ENCODE results near the gene CCNY.
"Not testable (repeated sequence)": the region's sequence is repeated elsewhere in the genome, so short reads cannot be mapped to it uniquely, and the experiment has no call there.

CCNY gene

DNA sequence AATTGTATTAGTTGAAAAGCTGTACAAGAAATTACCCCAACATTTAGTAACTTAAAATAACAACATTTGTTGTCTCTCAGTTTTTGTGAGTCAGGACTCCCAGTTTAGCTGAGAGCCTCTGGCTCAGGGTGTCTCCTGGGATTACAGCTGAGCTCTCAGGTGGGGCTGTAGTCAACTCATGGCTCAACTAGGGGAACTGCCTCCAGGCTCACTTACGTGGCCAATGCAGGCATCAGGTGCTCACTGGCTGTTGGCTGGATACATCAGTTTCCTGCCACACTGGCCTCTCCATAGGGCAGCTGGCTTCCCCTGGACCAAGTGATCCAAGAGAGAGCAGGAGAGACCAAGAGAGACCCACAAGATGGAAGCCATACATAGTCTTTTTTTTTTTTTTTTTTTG is 17.5 kb downstream of the CCNY start:
- H3K36me3 ChIP-seq (ENCODE audit: control insufficient read depth, insufficient read depth, low read length) = no peaks in the 10 kb centered on the region
- H3K27ac ChIP-seq (ENCODE audit: insufficient read depth, low read depth, low read length, poor library complexity, severe bottlenecking) = no peak overlapping the region
- peaks cover 3% of the 10 kb centered on the region for H3K4me1 ChIP-seq (ENCODE audit: control insufficient read depth, insufficient read depth, low read length)
- H3K4me3 ChIP-seq (ENCODE audit: insufficient read depth, low read depth, low read length) = no peak overlapping the region
- 91 to 98% methylated on average over 1 of the region's 1 CpG for WGBS, 2 experiments
- no peaks in the 10 kb centered on the region for H3K27me3 ChIP-seq (ENCODE audit: control insufficient read depth, insufficient read depth, low read length, poor library complexity, severe bottlenecking)
- H3K9me3 ChIP-seq (ENCODE audit: control insufficient read depth, low read length) = no peaks in the 10 kb centered on the region

GRCh38 chr10:35354257-35354656 is 17.9 kb downstream of the CCNY start:
- not testable (repeated sequence) for H3K4me3 ChIP-seq (ENCODE audit: insufficient read depth, low read depth, low read length); H3K27me3 ChIP-seq (ENCODE audit: control insufficient read depth, insufficient read depth, low read length, poor library complexity, severe bottlenecking); H3K36me3 ChIP-seq (ENCODE audit: control insufficient read depth, insufficient read depth, low read length); H3K9me3 ChIP-seq (ENCODE audit: control insufficient read depth, low read length); H3K4me1 ChIP-seq (ENCODE audit: control insufficient read depth, insufficient read depth, low read length); H3K27ac ChIP-seq (ENCODE audit: insufficient read depth, low read depth, low read length, poor library complexity, severe bottlenecking)
- WGBS, 2 experiments = 93 to 94% methylated on average over 9 of the region's 9 CpGs

- Histone ChIP-seq H3K9me3 (ENCODE audit: control insufficient read depth, low read length) (no peaks in the 10 kb centered on the region), H3K36me3 (ENCODE audit: control insufficient read depth, insufficient read depth, low read length) (no peaks in the 10 kb centered on the region), H3K27ac (ENCODE audit: insufficient read depth, low read depth, low read length, poor library complexity, severe bottlenecking) (no peak overlapping the region), H3K4me1 (ENCODE audit: control insufficient read depth, insufficient read depth, low read length) (no peaks in the 10 kb centered on the region), H3K4me3 (ENCODE audit: insufficient read depth, low read depth, low read length) (no peak overlapping the region), H3K27me3 (ENCODE audit: control insufficient read depth, insufficient read depth, low read length, poor library complexity, severe bottlenecking) (no peaks in the 10 kb centered on the region)
- 84 to 89% methylated on average over 8 to 9 of the region's 9 CpGs for WGBS, 2 experiments
Measured at GRCh38 chr10:35355971-35356724, 19.8 kb downstream of the CCNY start.

GRCh38 chr10:35356725-35357092 is 20.4 kb downstream of the CCNY start:
- Histone ChIP-seq H3K27ac (ENCODE audit: insufficient read depth, low read depth, low read length, poor library complexity, severe bottlenecking) (no peak overlapping the region), H3K9me3 (ENCODE audit: control insufficient read depth, low read length) (no peaks in the 10 kb centered on the region), H3K36me3 (ENCODE audit: control insufficient read depth, insufficient read depth, low read length) (no peaks in the 10 kb centered on the region), H3K4me1 (ENCODE audit: control insufficient read depth, insufficient read depth, low read length) (no peaks in the 10 kb centered on the region), H3K27me3 (ENCODE audit: control insufficient read depth, insufficient read depth, low read length, poor library complexity, severe bottlenecking) (no peaks in the 10 kb centered on the region), H3K4me3 (ENCODE audit: insufficient read depth, low read depth, low read length) (no peak overlapping the region)
- 82 to 87% methylated on average over 2 of the region's 2 CpGs for WGBS, 2 experiments

- Histone ChIP-seq H3K27ac (ENCODE audit: insufficient read depth, low read depth, low read length, poor library complexity, severe bottlenecking) (no peak overlapping the region), H3K9me3 (ENCODE audit: control insufficient read depth, low read length) (no peaks in the 10 kb centered on the region), H3K27me3 (ENCODE audit: control insufficient read depth, insufficient read depth, low read length, poor library complexity, severe bottlenecking) (no peaks in the 10 kb centered on the region), H3K4me3 (ENCODE audit: insufficient read depth, low read depth, low read length) (no peak overlapping the region), H3K36me3 (ENCODE audit: control insufficient read depth, insufficient read depth, low read length) (no peaks in the 10 kb centered on the region), H3K4me1 (ENCODE audit: control insufficient read depth, insufficient read depth, low read length) (no peaks in the 10 kb centered on the region)
- 84 to 88% methylated on average over 2 of the region's 2 CpGs for WGBS, 2 experiments
Measured at GRCh38 chr10:35359056-35359455, 22.7 kb downstream of the CCNY start.

- Histone ChIP-seq H3K36me3 (ENCODE audit: control insufficient read depth, insufficient read depth, low read length) (no peaks in the 10 kb centered on the region), H3K4me1 (ENCODE audit: control insufficient read depth, insufficient read depth, low read length) (no peaks in the 10 kb centered on the region), H3K27ac (ENCODE audit: insufficient read depth, low read depth, low read length, poor library complexity, severe bottlenecking) (no peak overlapping the region), H3K9me3 (ENCODE audit: control insufficient read depth, low read length) (no peaks in the 10 kb centered on the region), H3K4me3 (ENCODE audit: insufficient read depth, low read depth, low read length) (no peak overlapping the region), H3K27me3 (ENCODE audit: control insufficient read depth, insufficient read depth, low read length, poor library complexity, severe bottlenecking) (no peaks in the 10 kb centered on the region)
- 96 to 99% methylated on average over 4 of the region's 4 CpGs for WGBS, 2 experiments
Measured at GRCh38 chr10:35359873-35360272, 23.6 kb downstream of the CCNY start.

GRCh38 chr10:35362701-35363350 is 26.5 kb downstream of the CCNY start:
- Histone ChIP-seq H3K36me3 (ENCODE audit: control insufficient read depth, insufficient read depth, low read length) (no peaks in the 10 kb centered on the region), H3K4me1 (ENCODE audit: control insufficient read depth, insufficient read depth, low read length) (no peaks in the 10 kb centered on the region), H3K27me3 (ENCODE audit: control insufficient read depth, insufficient read depth, low read length, poor library complexity, severe bottlenecking) (no peaks in the 10 kb centered on the region), H3K27ac (ENCODE audit: insufficient read depth, low read depth, low read length, poor library complexity, severe bottlenecking) (no peak overlapping the region), H3K9me3 (ENCODE audit: control insufficient read depth, low read length) (no peaks in the 10 kb centered on the region), H3K4me3 (ENCODE audit: insufficient read depth, low read depth, low read length) (no peak overlapping the region)
- 94 to 95% methylated on average over 41 of the region's 41 CpGs for WGBS, 2 experiments

DNA sequence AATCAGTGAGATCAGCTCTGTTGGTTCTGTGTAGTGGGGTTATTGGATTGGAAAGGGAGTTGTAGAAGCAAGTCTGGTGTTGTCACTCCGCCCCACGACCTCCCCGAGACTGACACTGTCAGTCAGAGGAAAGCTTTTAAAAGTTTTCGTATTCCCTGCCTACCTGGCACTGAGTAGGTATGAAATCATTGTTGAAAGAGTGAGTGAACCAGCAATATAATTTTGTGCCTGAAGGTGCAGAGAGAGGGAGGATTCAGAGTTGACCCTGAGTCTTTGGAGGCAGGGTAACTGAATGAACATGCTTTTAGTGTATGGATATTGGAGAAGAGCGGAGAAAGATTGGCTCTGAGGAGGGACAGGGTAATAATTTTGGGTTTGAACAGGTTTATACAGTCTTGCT is 27.3 kb downstream of the CCNY start:
- no peaks in the 10 kb centered on the region for H3K4me1 ChIP-seq (ENCODE audit: control insufficient read depth, insufficient read depth, low read length)
- 96 to 97% methylated on average over 5 of the region's 5 CpGs for WGBS, 2 experiments
- H3K4me3 ChIP-seq (ENCODE audit: insufficient read depth, low read depth, low read length) = no peak overlapping the region
- H3K36me3 ChIP-seq (ENCODE audit: control insufficient read depth, insufficient read depth, low read length) = no peaks in the 10 kb centered on the region
- H3K27me3 ChIP-seq (ENCODE audit: control insufficient read depth, insufficient read depth, low read length, poor library complexity, severe bottlenecking) = no peaks in the 10 kb centered on the region
- no peaks in the 10 kb centered on the region for H3K9me3 ChIP-seq (ENCODE audit: control insufficient read depth, low read length)
- H3K27ac ChIP-seq (ENCODE audit: insufficient read depth, low read depth, low read length, poor library complexity, severe bottlenecking) = no peak overlapping the region

GRCh38 chr10:35364808-35365207 is 28.5 kb downstream of the CCNY start:
- no peak overlapping the region for H3K27ac ChIP-seq (ENCODE audit: insufficient read depth, low read depth, low read length, poor library complexity, severe bottlenecking)
- H3K9me3 ChIP-seq (ENCODE audit: control insufficient read depth, low read length) = no peaks in the 10 kb centered on the region
- H3K36me3 ChIP-seq (ENCODE audit: control insufficient read depth, insufficient read depth, low read length) = no peaks in the 10 kb centered on the region
- 79 to 91% methylated on average over 2 of the region's 2 CpGs for WGBS, 2 experiments
- H3K27me3 ChIP-seq (ENCODE audit: control insufficient read depth, insufficient read depth, low read length, poor library complexity, severe bottlenecking) = no peaks in the 10 kb centered on the region
- H3K4me1 ChIP-seq (ENCODE audit: control insufficient read depth, insufficient read depth, low read length) = no peaks in the 10 kb centered on the region
- no peak overlapping the region for H3K4me3 ChIP-seq (ENCODE audit: insufficient read depth, low read depth, low read length)

- no peaks in the 10 kb centered on the region for H3K27me3 ChIP-seq (ENCODE audit: control insufficient read depth, insufficient read depth, low read length, poor library complexity, severe bottlenecking)
- no peak overlapping the region for H3K4me3 ChIP-seq (ENCODE audit: insufficient read depth, low read depth, low read length)
- 100% methylated on average over 1 of the region's 1 CpG; no CpG with 5 or more reads in 1 of the 2 experiments for WGBS, 2 experiments
- H3K9me3 ChIP-seq (ENCODE audit: control insufficient read depth, low read length) = no peaks in the 10 kb centered on the region
- H3K27ac ChIP-seq (ENCODE audit: insufficient read depth, low read depth, low read length, poor library complexity, severe bottlenecking) = no peak overlapping the region
- H3K4me1 ChIP-seq (ENCODE audit: control insufficient read depth, insufficient read depth, low read length) = no peaks in the 10 kb centered on the region
- H3K36me3 ChIP-seq (ENCODE audit: control insufficient read depth, insufficient read depth, low read length) = no peaks in the 10 kb centered on the region
Measured at GRCh38 chr10:35365994-35366393, 29.7 kb downstream of the CCNY start.
